ENCODE measurements around the gene PPM1N. TPM values are rescaled to one million over a fixed set of nuclear protein-coding genes. Genes with fewer than 3 reads are reported as not detected.

Gene PPM1N
- total and polyA plus RNA-seq, 2 of the 13 experiments (the other 11 are each of a cell fraction or from before 2014, with no cell fraction given) = 0.31 to 1.8 TPM

- TF ChIP-seq CSRNP1 (CRISPR knock-in tag; IDR thresholded peaks at IDR 0.05) (no peak; the same call in 1 of the 2 replicates), ZZZ3 (CRISPR knock-in tag; IDR thresholded peaks at IDR 0.05; ENCODE audit: borderline replicate concordance) (no peak), ZNF775 (CRISPR knock-in tag; IDR thresholded peaks at IDR 0.05; ENCODE audit: borderline replicate concordance) (no peak), TRIM22 (IDR thresholded peaks at IDR 0.05) (no peak), MATR3 (CRISPR knock-in tag; IDR thresholded peaks at IDR 0.05) (no peak), NR1H2 (CRISPR knock-in tag; IDR thresholded peaks at IDR 0.05; ENCODE audit: borderline replicate concordance, low read depth) (no peak), GABPA (IDR thresholded peaks at IDR 0.05; ENCODE audit: low read depth, low read length) (no peak), GABPA (CRISPR knock-in tag; IDR thresholded peaks at IDR 0.05; ENCODE audit: low read depth) (0 out of 2 replicates have a peak, but pooled peaks have one; percentile 8), ZSCAN30 (CRISPR knock-in tag; IDR thresholded peaks at IDR 0.05) (no peak), GLI4 (CRISPR knock-in tag; IDR thresholded peaks at IDR 0.05; ENCODE audit: borderline replicate concordance) (no peak), HNRNPH1 (optimal IDR thresholded peaks at IDR 0.05; ENCODE audit: low read depth, low read length) (no peak), ZNF576 (CRISPR knock-in tag; IDR thresholded peaks at IDR 0.05) (no peak), RFX3 (CRISPR knock-in tag; IDR thresholded peaks at IDR 0.05) (no peak), ZFP82 (CRISPR knock-in tag; IDR thresholded peaks at IDR 0.05; ENCODE audit: borderline replicate concordance) (no peak), RBM39 (IDR thresholded peaks at IDR 0.05; ENCODE audit: low read depth, low read length, poor library complexity, severe bottlenecking) (no peak), TAF1 (CRISPR knock-in tag; IDR thresholded peaks at IDR 0.05) (no peak)
- TF ChIP-seq, protein P1, sequence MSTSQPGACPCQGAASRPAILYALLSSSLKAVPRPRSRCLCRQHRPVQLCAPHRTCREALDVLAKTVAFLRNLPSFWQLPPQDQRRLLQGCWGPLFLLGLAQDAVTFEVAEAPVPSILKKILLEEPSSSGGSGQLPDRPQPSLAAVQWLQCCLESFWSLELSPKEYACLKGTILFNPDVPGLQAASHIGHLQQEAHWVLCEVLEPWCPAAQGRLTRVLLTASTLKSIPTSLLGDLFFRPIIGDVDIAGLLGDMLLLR (CRISPR knock-in tag; IDR thresholded peaks at IDR 0.05) = no peak
- TF ChIP-seq, protein P2, sequence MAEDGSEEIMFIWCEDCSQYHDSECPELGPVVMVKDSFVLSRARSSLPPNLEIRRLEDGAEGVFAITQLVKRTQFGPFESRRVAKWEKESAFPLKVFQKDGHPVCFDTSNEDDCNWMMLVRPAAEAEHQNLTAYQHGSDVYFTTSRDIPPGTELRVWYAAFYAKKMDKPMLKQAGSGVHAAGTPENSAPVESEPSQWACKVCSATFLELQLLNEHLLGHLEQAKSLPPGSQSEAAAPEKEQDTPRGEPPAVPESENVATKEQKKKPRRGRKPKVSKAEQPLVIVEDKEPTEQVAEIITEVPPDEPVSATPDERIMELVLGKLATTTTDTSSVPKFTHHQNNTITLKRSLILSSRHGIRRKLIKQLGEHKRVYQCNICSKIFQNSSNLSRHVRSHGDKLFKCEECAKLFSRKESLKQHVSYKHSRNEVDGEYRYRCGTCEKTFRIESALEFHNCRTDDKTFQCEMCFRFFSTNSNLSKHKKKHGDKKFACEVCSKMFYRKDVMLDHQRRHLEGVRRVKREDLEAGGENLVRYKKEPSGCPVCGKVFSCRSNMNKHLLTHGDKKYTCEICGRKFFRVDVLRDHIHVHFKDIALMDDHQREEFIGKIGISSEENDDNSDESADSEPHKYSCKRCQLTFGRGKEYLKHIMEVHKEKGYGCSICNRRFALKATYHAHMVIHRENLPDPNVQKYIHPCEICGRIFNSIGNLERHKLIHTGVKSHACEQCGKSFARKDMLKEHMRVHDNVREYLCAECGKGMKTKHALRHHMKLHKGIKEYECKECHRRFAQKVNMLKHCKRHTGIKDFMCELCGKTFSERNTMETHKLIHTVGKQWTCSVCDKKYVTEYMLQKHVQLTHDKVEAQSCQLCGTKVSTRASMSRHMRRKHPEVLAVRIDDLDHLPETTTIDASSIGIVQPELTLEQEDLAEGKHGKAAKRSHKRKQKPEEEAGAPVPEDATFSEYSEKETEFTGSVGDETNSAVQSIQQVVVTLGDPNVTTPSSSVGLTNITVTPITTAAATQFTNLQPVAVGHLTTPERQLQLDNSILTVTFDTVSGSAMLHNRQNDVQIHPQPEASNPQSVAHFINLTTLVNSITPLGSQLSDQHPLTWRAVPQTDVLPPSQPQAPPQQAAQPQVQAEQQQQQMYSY (CRISPR knock-in tag; IDR thresholded peaks at IDR 0.05) = no peak
- TF ChIP-seq, protein P3, sequence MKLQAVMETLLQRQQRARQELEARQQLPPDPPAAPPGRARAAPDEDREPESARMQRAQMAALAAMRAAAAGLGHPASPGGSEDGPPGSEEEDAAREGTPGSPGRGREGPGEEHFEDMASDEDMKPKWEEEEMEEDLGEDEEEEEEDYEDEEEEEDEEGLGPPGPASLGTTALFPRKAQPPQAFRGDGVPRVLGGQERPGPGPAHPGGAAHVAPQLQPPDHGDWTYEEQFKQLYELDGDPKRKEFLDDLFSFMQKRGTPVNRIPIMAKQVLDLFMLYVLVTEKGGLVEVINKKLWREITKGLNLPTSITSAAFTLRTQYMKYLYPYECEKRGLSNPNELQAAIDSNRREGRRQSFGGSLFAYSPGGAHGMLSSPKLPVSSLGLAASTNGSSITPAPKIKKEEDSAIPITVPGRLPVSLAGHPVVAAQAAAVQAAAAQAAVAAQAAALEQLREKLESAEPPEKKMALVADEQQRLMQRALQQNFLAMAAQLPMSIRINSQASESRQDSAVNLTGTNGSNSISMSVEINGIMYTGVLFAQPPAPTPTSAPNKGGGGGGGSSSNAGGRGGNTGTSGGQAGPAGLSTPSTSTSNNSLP (IDR thresholded peaks at IDR 0.05; ENCODE audit: low read depth, low read length) = no peak
Observed at GRCh38 chr19:45455707-45456499, 42.3 kb upstream of the PPM1N start (continued).
